K562 (cell line): ENCODE measurements around the gene PACS1. TPM values are rescaled to one million over a fixed set of nuclear protein-coding genes. Genes with fewer than 3 reads are reported as not detected.
A peak's percentile ranks its signal among the peaks of the same experiment; 100 is the strongest.

Source experiments
- CC2D1A ChIP-seq: fragments of 450-650 bp; IDR thresholded peaks from 2 replicates; pipeline ENCODE4 v1.6.1; 2017; ENCODE audit warnings: mild to moderate bottlenecking
- DIDO1 ChIP-seq: fragments of 450-650 bp; IDR thresholded peaks from 2 replicates; pipeline ENCODE4 v1.6.1; 2016; ENCODE audit warnings: low read depth, missing biosample characterization, missing genetic modification characterization
- EHMT2 ChIP-seq: fragments of 450-650 bp; IDR thresholded peaks from 2 replicates; pipeline ENCODE4 v1.6.1; 2018; ENCODE audit warnings: antibody characterized with exemption
- ESRRB ChIP-seq: fragments of 250-450 bp; sonication (Bioruptor Pico); IDR thresholded peaks from 2 replicates; pipeline ENCODE4 v1.5.0; 2020; ENCODE audit warnings: mild to moderate bottlenecking, moderate library complexity, borderline replicate concordance
- FOXK2 ChIP-seq, 2 experiments: fragments of 450-650 bp; IDR thresholded peaks in 1 of 2; conservative IDR thresholded peaks in 1 of 2; 2 replicates each; pipeline ENCODE4 v1.6.1; 2016; ENCODE audit warnings: low read depth in 2 of 2, mild to moderate bottlenecking in 1 of 2
- HCFC1 ChIP-seq: IDR thresholded peaks from 2 replicates; pipeline ENCODE4 v1.6.1; 2012; ENCODE audit warnings: low read depth, low read length, improper control_type of control experiment
- HOXB6 ChIP-seq: fragments of 250-450 bp; sonication (Bioruptor Pico); IDR thresholded peaks from 2 replicates; pipeline ENCODE4 v1.5.1; 2022; ENCODE audit warnings: mild to moderate bottlenecking, borderline replicate concordance
- JUN ChIP-seq, 2 experiments: sonication (generic) in 1 of 2; formaldehyde crosslinking in 1 of 2; IDR thresholded peaks; 2 replicates each; pipeline versions ENCODE4 v1.6.1 to v1.8.0; 2012 to 2022; ENCODE audit warnings: borderline replicate concordance in 2 of 2, mild to moderate bottlenecking in 2 of 2, improper control_type of control experiment in 1 of 2, low read depth in 1 of 2, low read length in 1 of 2, missing genetic modification reagents in 1 of 2
- LARP7 ChIP-seq: fragments of 450-650 bp; IDR thresholded peaks from 2 replicates; pipeline ENCODE4 v1.6.1; 2016
- MAFF ChIP-seq: IDR thresholded peaks from 2 replicates; pipeline ENCODE4 v1.6.1; 2012; ENCODE audit warnings: low read length, improper control_type of control experiment
- MAX ChIP-seq: sonication (generic); formaldehyde crosslinking; IDR thresholded peaks from 2 replicates; pipeline ENCODE4 v1.9.0; 2022; ENCODE audit warnings: mild to moderate bottlenecking, missing genetic modification reagents
- NFIX ChIP-seq: fragments of 250-450 bp; sonication (Bioruptor Pico); IDR thresholded peaks from 2 replicates; pipeline ENCODE4 v1.4.0; 2020; ENCODE audit warnings: low read depth, mild to moderate bottlenecking, moderate library complexity
- PHF8 ChIP-seq: fragments of 200-600 bp; sonication (generic); IDR thresholded peaks from 2 replicates; pipeline ENCODE4 v1.6.1; 2012; ENCODE audit warnings: mixed run types, mild to moderate bottlenecking, inconsistent platforms, low read length, moderate library complexity, borderline replicate concordance
- POLR2A ChIP-seq: fragments of 450-650 bp; conservative IDR thresholded peaks from 2 replicates; pipeline ENCODE4 v1.6.1; 2016
- POLR2G ChIP-seq: fragments of 200-400 bp; formaldehyde crosslinking; IDR thresholded peaks from 2 replicates; pipeline ENCODE4 v1.6.1; 2017; ENCODE audit warnings: low read depth, mild to moderate bottlenecking, antibody characterized with exemption, low read length, moderate library complexity
- PRMT5 ChIP-seq: sonication (generic); formaldehyde crosslinking; IDR thresholded peaks from 2 replicates; pipeline ENCODE4 v1.5.0; 2020; ENCODE audit warnings: missing genetic modification reagents
- SMAD1 ChIP-seq: fragments of 150-350 bp; IDR thresholded peaks from 2 replicates; pipeline ENCODE4 v1.6.1; 2014; ENCODE audit warnings: low read length, low read depth; ENCODE audit not compliant: partially characterized antibody
- TOE1 ChIP-seq, 2 experiments: fragments of 450-650 bp in 1 of 2; sonication (generic) in 1 of 2; formaldehyde crosslinking in 1 of 2; IDR thresholded peaks; 2 replicates each; pipeline versions ENCODE4 v1.7.1 to v1.8.0; 2016 to 2022; ENCODE audit warnings: borderline replicate concordance in 2 of 2, mild to moderate bottlenecking in 2 of 2, antibody characterized with exemption in 1 of 2, inconsistent platforms in 1 of 2, low read depth in 1 of 2, missing genetic modification reagents in 1 of 2, moderate library complexity in 1 of 2
- ZBTB34 ChIP-seq: fragments of 250-450 bp; sonication (Bioruptor Pico); IDR thresholded peaks from 2 replicates; pipeline ENCODE4 v1.8.0; 2021; ENCODE audit warnings: mild to moderate bottlenecking, moderate library complexity
- ZNF197 ChIP-seq: fragments of 200-800 bp; sonication (Bioruptor generic); IDR thresholded peaks from 2 replicates; pipeline ENCODE4 v1.6.1; 2016; ENCODE audit warnings: low read depth, missing genetic modification characterization, missing compliant biosample characterization
- polyA plus RNA-seq, 8 experiments: library from polyadenylated mRNA; depleted of rRNA in 4 of 8; stranded (reverse) in 5 of 8; unstranded in 3 of 8; fragments of >200 nt; fragmentation: Nextera tagmentation in 2 of 8; fragmentation: Illumina TruSeq in 1 of 8; extraction: Ambion mirVana in 2 of 8; extraction: Trizol in 1 of 8; gene quantifications; 2 replicates each; pipeline versions ENCODE4 v1.2.1 to v1.2.3, GENCODE V29; 2011 to 2014; ENCODE audit warnings: inconsistent platforms in 1 of 8, missing spikeins in 1 of 8
- total RNA-seq, 7 experiments: library from RNA; depleted of rRNA in 6 of 7; stranded (reverse); fragments of >200 nt in 6 of 7; fragmentation: Illumina TruSeq in 2 of 7; extraction: Trizol in 2 of 7; gene quantifications; 2 replicates each; pipeline versions ENCODE4 v1.2.1 to v1.2.3, GENCODE V29; 2011 to 2021; ENCODE audit warnings: low replicate concordance in 1 of 7
- TF ChIP-seq, protein P1 (sequence below), 2 experiments: fragments of 450-650 bp; IDR thresholded peaks; 2 replicates each; pipeline ENCODE4 v1.6.1; 2016
- TF ChIP-seq, protein P2 (sequence below): fragments of 250-450 bp; sonication (Bioruptor Pico); IDR thresholded peaks from 2 replicates; pipeline ENCODE4 v1.8.0; 2022; ENCODE audit warnings: inconsistent platforms, mild to moderate bottlenecking, moderate library complexity, borderline replicate concordance

PACS1 gene
- total and polyA plus RNA-seq, 9 of the 15 experiments (the other 6 are each of a cell fraction or from before 2014, with no cell fraction given): 0.34 to 28.1 (median 8.5) TPM

DNA sequence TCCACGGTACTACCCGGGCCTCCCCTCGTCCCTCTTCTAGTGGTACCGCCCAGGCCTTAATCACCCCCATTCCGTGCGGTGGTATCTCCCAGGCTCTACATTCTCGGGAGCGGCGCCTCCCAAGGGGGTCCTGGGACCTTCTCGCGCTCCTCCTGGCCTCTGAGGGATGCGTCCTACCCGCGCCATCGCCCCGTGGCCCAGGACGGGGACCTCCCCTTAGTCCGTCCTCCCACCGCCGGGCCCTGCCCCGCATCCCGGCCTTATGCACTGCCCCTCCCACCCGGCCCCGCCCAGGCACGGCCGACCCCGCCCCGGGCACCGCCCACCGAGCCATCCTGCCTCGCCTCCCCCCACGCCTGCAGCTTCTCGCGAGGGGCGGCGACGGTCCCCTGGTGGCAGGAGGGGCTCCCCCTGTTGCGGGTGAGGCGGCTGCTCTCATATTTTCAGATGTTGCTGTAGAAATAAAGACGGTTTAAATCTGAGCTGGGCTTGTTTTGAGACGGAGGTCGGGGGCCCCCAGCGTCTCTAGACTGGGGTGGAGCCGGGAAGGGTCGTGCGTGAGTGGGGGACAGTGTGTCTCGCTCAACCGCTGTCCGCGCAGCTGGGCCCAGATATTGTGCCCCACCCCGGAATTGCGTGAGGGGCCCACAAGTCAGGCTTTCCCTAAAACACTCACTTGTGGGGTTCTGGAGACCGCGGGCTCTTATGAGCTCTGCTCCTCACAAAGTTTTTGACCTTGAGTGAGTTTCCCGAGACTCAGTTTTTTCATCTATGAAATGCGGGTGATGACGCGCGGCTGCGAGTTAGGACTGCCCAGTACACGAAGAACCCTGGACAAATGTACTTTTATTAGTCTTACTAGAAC lies 197.5 kb downstream of the PACS1 start (continued):
- TF ChIP-seq JUN (IDR thresholded peaks at IDR 0.05; ENCODE audit: borderline replicate concordance, low read depth, low read length): 0 out of 2 replicates have a peak, but pooled peaks have one; percentile 7
- TF ChIP-seq JUN (CRISPR knock-in tag; IDR thresholded peaks at IDR 0.05; ENCODE audit: borderline replicate concordance): no peak
- no peak for TF ChIP-seq HOXB6 (CRISPR knock-in tag)
- TF ChIP-seq, protein P1, sequence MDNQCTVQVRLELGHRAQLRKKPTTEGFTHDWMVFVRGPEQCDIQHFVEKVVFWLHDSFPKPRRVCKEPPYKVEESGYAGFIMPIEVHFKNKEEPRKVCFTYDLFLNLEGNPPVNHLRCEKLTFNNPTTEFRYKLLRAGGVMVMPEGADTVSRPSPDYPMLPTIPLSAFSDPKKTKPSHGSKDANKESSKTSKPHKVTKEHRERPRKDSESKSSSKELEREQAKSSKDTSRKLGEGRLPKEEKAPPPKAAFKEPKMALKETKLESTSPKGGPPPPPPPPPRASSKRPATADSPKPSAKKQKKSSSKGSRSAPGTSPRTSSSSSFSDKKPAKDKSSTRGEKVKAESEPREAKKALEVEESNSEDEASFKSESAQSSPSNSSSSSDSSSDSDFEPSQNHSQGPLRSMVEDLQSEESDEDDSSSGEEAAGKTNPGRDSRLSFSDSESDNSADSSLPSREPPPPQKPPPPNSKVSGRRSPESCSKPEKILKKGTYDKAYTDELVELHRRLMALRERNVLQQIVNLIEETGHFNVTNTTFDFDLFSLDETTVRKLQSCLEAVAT (IDR thresholded peaks at IDR 0.05): 0 out of 4 replicates have a peak, but pooled peaks of 1 of the 2 experiments have one; percentile 7
- no peak for TF ChIP-seq NFIX (CRISPR knock-in tag)
- 0 out of 2 replicates have a peak, but pooled peaks have one; percentile 30 for TF ChIP-seq TOE1 (IDR thresholded peaks at IDR 0.05; ENCODE audit: borderline replicate concordance)
- no peak for TF ChIP-seq TOE1 (CRISPR knock-in tag; IDR thresholded peaks at IDR 0.05; ENCODE audit: borderline replicate concordance, low read depth)
- 0 out of 2 replicates have a peak, but pooled peaks have one; percentile 16 for TF ChIP-seq MAX (CRISPR knock-in tag)
- TF ChIP-seq SMAD1: no peak
- no peak; the same call in 1 of the 2 replicates for TF ChIP-seq MAFF
- peak in 1 of 2 experiments; percentile 98; a peak in 2 of 4 replicates for TF ChIP-seq FOXK2 (conservative IDR thresholded peaks at IDR 0.05 in 1 of 2, IDR thresholded peaks at IDR 0.05 in 1 of 2; ENCODE audit: low read depth in 2 of 2)
- TF ChIP-seq ESRRB (CRISPR knock-in tag): 0 out of 2 replicates have a peak, but pooled peaks have one; percentile 15
- no peak for TF ChIP-seq CC2D1A
- TF ChIP-seq, protein P2, sequence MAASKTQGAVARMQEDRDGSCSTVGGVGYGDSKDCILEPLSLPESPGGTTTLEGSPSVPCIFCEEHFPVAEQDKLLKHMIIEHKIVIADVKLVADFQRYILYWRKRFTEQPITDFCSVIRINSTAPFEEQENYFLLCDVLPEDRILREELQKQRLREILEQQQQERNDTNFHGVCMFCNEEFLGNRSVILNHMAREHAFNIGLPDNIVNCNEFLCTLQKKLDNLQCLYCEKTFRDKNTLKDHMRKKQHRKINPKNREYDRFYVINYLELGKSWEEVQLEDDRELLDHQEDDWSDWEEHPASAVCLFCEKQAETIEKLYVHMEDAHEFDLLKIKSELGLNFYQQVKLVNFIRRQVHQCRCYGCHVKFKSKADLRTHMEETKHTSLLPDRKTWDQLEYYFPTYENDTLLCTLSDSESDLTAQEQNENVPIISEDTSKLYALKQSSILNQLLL (CRISPR knock-in tag): no peak
- TF ChIP-seq ZNF197: no peak
- TF ChIP-seq EHMT2: no peak
- TF ChIP-seq POLR2A: peak; percentile 77
- no peak for TF ChIP-seq LARP7
- TF ChIP-seq PRMT5 (CRISPR knock-in tag): no peak
- TF ChIP-seq POLR2G: peak; percentile 76
- no peak for TF ChIP-seq ZBTB34 (CRISPR knock-in tag)
- TF ChIP-seq HCFC1: peak; percentile 20; the same call in 1 of the 2 replicates
- 0 out of 2 replicates have a peak, but pooled peaks have one; percentile 43 for TF ChIP-seq DIDO1 (tag)
- TF ChIP-seq PHF8: peak; percentile 64
